Esophagus (tissue), 2 donors: ENCODE results near the gene MMP1. TPM values are rescaled to one million over a fixed set of nuclear protein-coding genes. Genes with fewer than 3 reads are reported as not detected.
A peak's percentile ranks its signal among the peaks of the same experiment; 100 is the strongest.
"Not testable (repeated sequence)": the region's sequence is repeated elsewhere in the genome, so short reads cannot be mapped to it uniquely, and the experiment has no call there.

Experiments
- H3K27ac ChIP-seq, 2 donors: one replicate each; pipeline ENCODE4 v1.5.1; 2013; ENCODE audit warnings: low read depth in 2 of 2, mild to moderate bottlenecking in 2 of 2, inconsistent platforms in 1 of 2, low read length in 1 of 2, moderate library complexity in 1 of 2
- H3K27me3 ChIP-seq, 2 donors: one replicate each; pipeline ENCODE4 v1.6.1; 2013; ENCODE audit warnings: low read length in 2 of 2, control low read depth in 1 of 2, mild to moderate bottlenecking in 1 of 2; ENCODE audit not compliant: insufficient read depth in 2 of 2, control insufficient read depth in 1 of 2
- H3K36me3 ChIP-seq, 2 donors: one replicate each; pipeline ENCODE4 v1.6.1; 2013; ENCODE audit warnings: low read length in 1 of 2; ENCODE audit not compliant: control insufficient read depth in 2 of 2, insufficient read depth in 2 of 2
- H3K4me1 ChIP-seq, 2 donors: one replicate each; pipeline ENCODE4 v1.6.1; 2013; ENCODE audit warnings: low read length in 1 of 2; ENCODE audit not compliant: control insufficient read depth in 2 of 2, insufficient read depth in 2 of 2
- H3K4me3 ChIP-seq, 2 donors: one replicate each; pipeline ENCODE4 v1.5.1; 2013; ENCODE audit warnings: low read length in 2 of 2, mild to moderate bottlenecking in 2 of 2, low read depth in 1 of 2, moderate library complexity in 1 of 2
- H3K9me3 ChIP-seq, 2 donors: one replicate each; pipeline ENCODE4 v1.6.1; 2013; ENCODE audit warnings: mild to moderate bottlenecking in 2 of 2, low read depth in 1 of 2, low read length in 1 of 2, moderate library complexity in 1 of 2; ENCODE audit not compliant: control insufficient read depth in 2 of 2, insufficient read depth in 1 of 2
- WGBS, 2 donors: extraction: QIAGEN DNeasy Blood & Tissue Kit; methylation state at CpG; one replicate each; pipeline ENCODE4 v1.1.7; 2013; 5-methylcytosine and 5-hydroxymethylcytosine counted together
- polyA plus RNA-seq, 2 donors: library from polyadenylated mRNA; stranded (reverse); fragments of 200-250 nt; gene quantifications; one replicate each; pipeline ENCODE4 v1.2.3, GENCODE V29; 2013
- donor health status: healthy with polysubstance abuse.
- donor health status: Bipolar disorder and iron deficiency.

The MMP1 gene
- polyA plus RNA-seq, 2 donors, result 0.24 to 1.3 TPM

- Histone ChIP-seq H3K27me3 (no peaks in the 10 kb centered on the region), H3K4me3 (no peak overlapping the region), H3K9me3 (no peaks in the 10 kb centered on the region), H3K4me1 (no peaks in the 10 kb centered on the region), H3K27ac (no peak overlapping the region), H3K36me3 (no peaks in the 10 kb centered on the region)
Observed at GRCh38 chr11:102749101-102749722, 48.7 kb downstream of the MMP1 start.

GRCh38 chr11:102746746-102747578 lies 51.0 kb downstream of the MMP1 start:
- peak overlapping the region in 1 of 2 donors; percentile 13 for H3K27ac ChIP-seq
- not testable (repeated sequence) for H3K4me1 ChIP-seq, H3K4me3 ChIP-seq

More at GRCh38 chr11:102746746-102747578, 51.0 kb downstream of the MMP1 start:
- not testable (repeated sequence) for H3K27me3 ChIP-seq, H3K36me3 ChIP-seq, H3K9me3 ChIP-seq
- WGBS, 2 donors, result 68 to 73% methylated on average over 27 to 32 of the region's 32 CpGs

Other genes with a start within 250 kb of the MMP1 start
- gene MMP20, start 172.8 kb downstream of the MMP1 start, polyA plus RNA-seq, result not detected
- under 1 TPM; 0.04 to 0.07 TPM for gene MMP27, start 92.4 kb downstream of the MMP1 start, polyA plus RNA-seq
- under 1 TPM in 1 of 2 donors, not detected in 1; 0.01 TPM for gene MMP8, start 73.2 kb downstream of the MMP1 start, polyA plus RNA-seq
- under 1 TPM; 0.02 to 0.12 TPM for gene MMP10, start 17.5 kb downstream of the MMP1 start, polyA plus RNA-seq
- under 1 TPM; 0.01 to 0.24 TPM for gene MMP3, start 45.4 kb upstream of the MMP1 start, polyA plus RNA-seq
- gene MMP12, start 76.8 kb upstream of the MMP1 start, polyA plus RNA-seq, result under 1 TPM in 1 of 2 donors, not detected in 1; 0.62 TPM
- under 1 TPM in 1 of 2 donors, not detected in 1; 0.02 TPM for gene MMP13, start 157.6 kb upstream of the MMP1 start, polyA plus RNA-seq